ENCODE results near the gene DYRK4. TPM values are rescaled to one million over a fixed set of nuclear protein-coding genes. Genes with fewer than 3 reads are reported as not detected.

The DYRK4 gene
- total RNA-seq, 3 donors from 2014 or later = 27.0 to 31.3 (median 28.7) TPM

GRCh38 chr12:4556735-4557530 is 5.1 kb upstream of the DYRK4 start:
- DNase-seq = no peak
- H3K4me1 ChIP-seq (ENCODE audit: low read depth) = peaks cover 6% of the 10 kb centered on the region
- no peak overlapping the region for H3K4me3 ChIP-seq
- TF ChIP-seq CTCF (IDR thresholded peaks at IDR 0.05) = no peak
- intact Hi-C loops (cut with DNase I, micrococcal nuclease) = no loop called here
- no peak for ATAC-seq
- H3K9me3 ChIP-seq = no peaks in the 10 kb centered on the region
- H3K36me3 ChIP-seq (ENCODE audit: low read depth) = no peaks in the 10 kb centered on the region

- Histone ChIP-seq H3K4me3 (no peak overlapping the region), H3K36me3 (ENCODE audit: low read depth) (no peaks in the 10 kb centered on the region), H3K4me1 (ENCODE audit: low read depth) (peaks cover 12% of the 10 kb centered on the region), H3K9me3 (no peaks in the 10 kb centered on the region)
- ATAC-seq = no peak
- no peak for TF ChIP-seq CTCF (IDR thresholded peaks at IDR 0.05)
- DNase-seq = no peak
- intact Hi-C loops (cut with DNase I, micrococcal nuclease) = no loop called here
Observed at GRCh38 chr12:4557586-4557985, 4.4 kb upstream of the DYRK4 start.

- intact Hi-C loops (cut with DNase I, micrococcal nuclease) = no loop called here
- DNase-seq (no peak), ATAC-seq (no peak)
- H3K36me3 ChIP-seq (ENCODE audit: low read depth) = no peaks in the 10 kb centered on the region
- H3K9me3 ChIP-seq = no peaks in the 10 kb centered on the region
- H3K4me3 ChIP-seq = no peak overlapping the region
- TF ChIP-seq CTCF (IDR thresholded peaks at IDR 0.05) = no peak
- peaks cover 12% of the 10 kb centered on the region for H3K4me1 ChIP-seq (ENCODE audit: low read depth)
Observed at GRCh38 chr12:4558171-4558570, 3.8 kb upstream of the DYRK4 start.

GRCh38 chr12:4563336-4563735 is 1.3 kb downstream of the DYRK4 start:
- intact Hi-C loops (cut with DNase I, micrococcal nuclease) = no loop called here
- no peaks in the 10 kb centered on the region for H3K36me3 ChIP-seq (ENCODE audit: low read depth)
- no peak overlapping the region for H3K4me3 ChIP-seq
- ATAC-seq = no peak
- no peak for TF ChIP-seq CTCF (IDR thresholded peaks at IDR 0.05)
- peaks cover 12% of the 10 kb centered on the region for H3K4me1 ChIP-seq (ENCODE audit: low read depth)
- no peaks in the 10 kb centered on the region for H3K9me3 ChIP-seq
- DNase-seq = no peak

- no peak for DNase-seq
- no peaks in the 10 kb centered on the region for H3K36me3 ChIP-seq (ENCODE audit: low read depth)
- no peak overlapping the region for H3K4me3 ChIP-seq
- intact Hi-C loops (cut with DNase I, micrococcal nuclease) = no loop called here
- peaks cover 12% of the 10 kb centered on the region for H3K4me1 ChIP-seq (ENCODE audit: low read depth)
- H3K9me3 ChIP-seq = no peaks in the 10 kb centered on the region
- no peak for TF ChIP-seq CTCF (IDR thresholded peaks at IDR 0.05)
- ATAC-seq = no peak
Observed at GRCh38 chr12:4564818-4565217, 2.8 kb downstream of the DYRK4 start.

All from mucosa of descending colon (tissue), 3 donors.